HG03354 (cell line): ENCODE data around the gene SASS6.
A peak's percentile ranks its signal among the peaks of the same experiment; 100 is the strongest.

ENCODE experiments used
- ATAC-seq: cut with Tn5 transposase; IDR thresholded peaks from one replicate; pipeline ENCODE4 v1.9.1; 2021; ENCODE audit warnings: mild to moderate bottlenecking; ENCODE audit not compliant: unreplicated experiment, poor library complexity, severe bottlenecking

The SASS6 gene

DNA sequence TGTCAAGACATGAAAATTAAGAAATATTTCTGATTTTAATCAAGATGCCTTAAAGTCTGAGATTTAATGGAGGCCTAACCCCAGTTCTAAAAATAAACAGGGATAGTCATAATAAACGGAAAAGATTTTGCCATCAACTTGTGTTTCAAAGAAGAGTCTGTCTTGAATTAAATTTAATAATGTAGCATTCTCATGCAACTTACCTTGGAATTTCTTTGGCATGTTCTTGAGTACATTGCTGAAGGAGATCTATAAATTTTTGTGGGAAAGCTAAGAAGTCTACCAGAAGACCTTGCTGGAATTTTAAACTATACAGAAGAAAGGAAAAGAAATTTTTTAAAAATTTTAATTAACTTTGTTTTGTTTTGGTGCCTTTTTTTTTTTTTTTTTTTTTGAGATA, 10.6 kb downstream of the SASS6 start:
- no peak for ATAC-seq

DNA sequence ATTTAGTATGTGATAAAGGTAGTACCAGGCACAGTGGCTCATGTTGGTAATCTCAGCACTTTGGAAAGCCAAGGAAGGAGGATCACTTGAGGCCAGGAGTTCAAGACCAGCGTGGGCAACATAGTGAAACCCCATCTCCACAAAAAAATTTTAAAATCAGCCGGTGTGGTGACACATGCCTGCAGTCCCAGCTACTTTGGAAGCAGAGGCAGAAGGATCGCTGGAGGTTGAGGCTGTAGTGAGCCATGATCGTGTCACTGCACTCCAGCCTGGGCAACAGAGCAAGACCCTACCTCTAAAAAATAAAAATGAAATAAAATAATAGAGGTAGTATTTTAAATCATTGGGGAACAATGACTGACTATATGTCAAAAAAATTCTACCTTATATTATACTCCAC, 17.2 kb downstream of the SASS6 start:
- no peak for ATAC-seq

DNA sequence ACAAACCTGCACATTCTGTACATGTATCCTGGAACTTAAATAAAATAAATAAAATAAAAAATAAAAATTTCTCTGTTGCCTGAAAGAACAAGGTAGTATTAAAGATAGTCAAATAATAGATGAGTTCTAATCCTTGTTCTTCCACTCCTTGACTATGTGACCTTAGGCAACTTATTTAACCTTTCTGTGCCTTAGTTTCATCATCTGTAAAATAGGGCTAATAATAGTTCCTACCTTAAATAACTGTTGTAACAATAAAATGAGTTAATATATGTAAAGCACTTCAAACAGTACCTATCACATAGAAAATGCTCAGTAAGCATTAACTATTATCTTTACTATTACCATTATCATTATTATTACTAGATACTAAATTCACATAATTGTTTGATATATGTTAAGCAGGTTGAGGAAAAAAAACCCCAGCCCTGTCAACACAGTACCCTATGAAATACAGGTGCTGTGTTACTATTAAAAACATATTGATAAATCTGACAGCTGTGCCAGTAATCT, 23.1 kb downstream of the SASS6 start:
- no peak for ATAC-seq

DNA sequence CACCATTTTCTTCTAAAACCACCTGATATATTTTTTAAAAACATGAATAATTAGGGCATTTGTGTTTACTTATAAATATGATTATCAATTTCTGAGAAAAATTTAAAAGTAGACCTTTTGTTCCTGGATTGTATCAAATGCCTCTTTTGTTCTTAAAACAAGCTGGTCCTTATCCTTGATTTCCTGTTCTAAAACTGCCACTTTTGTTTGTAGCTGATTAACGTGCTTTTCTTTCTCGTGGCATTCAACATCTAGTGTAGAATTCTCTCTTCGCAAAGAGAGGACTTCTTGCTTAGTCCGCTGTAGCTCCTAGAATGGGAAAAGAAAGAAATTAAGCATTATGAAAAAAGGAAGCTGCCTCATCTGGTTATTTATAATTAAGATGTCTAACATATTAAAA, 25.0 kb downstream of the SASS6 start:
- ATAC-seq = no peak

DNA sequence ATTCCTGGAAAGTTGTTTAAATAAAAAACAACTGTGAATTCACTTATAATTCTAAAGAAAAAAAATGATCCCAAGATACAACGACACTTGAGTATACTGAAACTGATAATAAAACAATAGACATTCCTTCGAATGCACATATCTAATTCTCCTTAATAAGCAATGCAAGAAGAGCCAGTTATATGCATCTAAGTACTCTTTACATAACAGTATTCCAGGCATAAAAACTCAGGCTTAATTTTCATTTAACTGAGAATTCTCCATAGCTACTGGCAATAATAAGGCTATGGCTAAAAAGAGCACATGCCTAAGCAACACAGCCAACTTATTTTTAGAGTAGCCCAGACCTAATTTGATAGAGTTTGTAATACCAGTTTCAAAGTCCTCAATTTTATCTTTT, 31.2 kb downstream of the SASS6 start:
- ATAC-seq = no peak

DNA sequence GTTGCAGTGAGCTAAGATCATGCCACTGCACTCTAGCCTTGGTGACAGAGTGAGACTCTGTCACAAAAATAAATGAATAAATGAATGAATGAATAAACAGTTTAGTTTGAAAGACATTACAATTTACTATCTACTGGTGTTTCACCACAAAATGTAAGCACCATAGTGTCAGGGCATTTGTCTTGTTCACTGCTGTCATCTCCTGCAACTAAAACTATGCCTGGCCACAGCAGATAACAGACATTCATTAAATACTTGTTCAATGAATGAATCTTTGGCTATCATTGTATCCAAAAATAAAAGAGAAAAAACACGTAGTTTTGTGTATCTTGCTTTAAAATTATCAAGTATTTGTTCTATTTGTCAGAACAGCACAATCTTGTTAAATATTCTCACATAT, 32.5 kb downstream of the SASS6 start:
- ATAC-seq = no peak

DNA sequence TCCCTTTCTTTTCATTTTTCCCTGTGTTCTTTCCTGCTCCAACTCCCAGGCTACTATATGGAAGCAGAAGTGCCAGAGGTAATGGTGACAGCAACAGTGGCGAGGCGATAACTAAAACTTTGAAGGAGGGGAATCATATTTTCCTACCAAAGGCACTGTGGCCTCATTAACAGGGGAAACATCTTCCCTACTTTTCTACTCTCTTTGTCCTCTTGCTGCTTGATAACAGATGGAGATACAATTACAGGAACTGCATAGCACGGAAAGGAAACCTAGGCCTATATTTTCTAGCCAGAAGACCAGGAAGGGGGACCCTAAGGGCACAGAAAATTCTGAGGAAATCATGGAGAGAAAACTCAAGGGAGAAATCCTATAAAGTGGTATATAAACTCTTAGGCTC, 42.3 kb downstream of the SASS6 start:
- no peak for ATAC-seq

DNA sequence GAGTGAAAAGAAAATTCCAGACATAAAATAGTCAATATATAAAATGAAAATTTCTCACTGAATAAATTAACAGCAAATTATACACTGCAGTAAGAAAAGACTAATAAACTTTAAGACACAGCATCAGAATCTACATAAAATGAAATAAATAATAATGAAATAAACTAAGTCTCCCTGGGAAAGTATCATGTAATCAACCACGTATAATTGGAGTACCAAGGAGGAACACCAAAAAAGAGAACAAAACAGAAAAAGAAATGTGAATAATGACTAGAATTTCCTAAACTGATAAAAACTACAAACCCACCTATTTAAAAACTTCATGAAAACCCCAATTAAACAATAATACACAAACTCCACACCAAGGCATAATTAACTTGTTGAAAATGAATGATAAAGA, 43.6 kb downstream of the SASS6 start:
- no peak for ATAC-seq

DNA sequence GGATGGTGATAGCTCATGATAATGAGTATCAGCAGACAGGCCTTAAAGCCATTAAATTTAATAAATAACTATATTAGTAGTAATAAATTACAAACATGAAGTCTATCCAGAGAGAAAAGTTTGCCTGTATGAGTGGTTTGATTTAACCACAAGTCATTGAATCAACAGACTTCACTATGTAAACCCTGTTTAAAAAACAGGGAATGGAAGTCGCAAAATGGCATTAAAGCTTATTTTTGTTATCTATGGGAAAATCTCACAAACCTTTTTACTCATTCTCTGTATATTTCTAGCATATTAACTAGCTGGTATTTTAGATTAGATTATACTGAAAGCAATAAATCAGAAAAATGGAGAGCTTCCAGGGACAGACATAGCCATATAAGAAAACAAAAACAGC, 45.3 kb downstream of the SASS6 start:
- no peak for ATAC-seq

DNA sequence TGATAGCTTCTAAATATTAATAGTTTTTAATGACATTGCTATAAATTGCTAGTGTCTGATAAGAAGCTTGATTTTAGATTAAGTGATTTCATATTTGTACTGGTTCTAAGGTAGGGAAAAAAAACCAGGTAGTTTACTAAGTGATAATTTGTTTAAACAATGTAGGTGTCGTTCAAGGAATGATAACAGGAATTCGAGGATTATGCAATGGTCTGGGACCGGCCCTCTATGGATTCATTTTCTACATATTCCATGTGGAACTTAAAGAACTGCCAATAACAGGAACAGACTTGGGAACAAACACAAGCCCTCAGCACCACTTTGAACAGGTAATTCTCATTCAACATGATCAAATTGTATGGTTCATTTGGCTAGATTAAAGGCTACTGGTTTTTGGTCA, 52.4 kb downstream of the SASS6 start:
- no peak for ATAC-seq

DNA sequence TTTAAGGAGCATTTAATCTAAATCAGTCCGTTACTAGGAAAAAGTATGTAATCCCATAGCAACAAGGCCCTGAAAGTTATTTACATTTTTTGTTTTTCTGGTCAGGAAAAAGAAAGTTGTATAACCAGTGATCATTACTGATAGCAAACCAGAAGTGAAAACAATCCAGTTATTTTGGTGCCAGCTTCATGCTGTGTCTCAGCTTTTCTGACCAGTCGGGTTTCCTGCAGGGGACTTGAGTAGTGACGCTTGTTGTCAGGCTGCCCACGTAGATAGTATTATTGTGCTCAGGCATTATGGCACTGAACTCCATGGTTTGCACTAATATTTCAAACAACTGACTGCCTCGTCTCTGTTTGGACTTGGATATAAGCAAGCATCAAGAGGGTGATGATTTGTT, 55.2 kb downstream of the SASS6 start:
- peak; percentile 79 for ATAC-seq

DNA sequence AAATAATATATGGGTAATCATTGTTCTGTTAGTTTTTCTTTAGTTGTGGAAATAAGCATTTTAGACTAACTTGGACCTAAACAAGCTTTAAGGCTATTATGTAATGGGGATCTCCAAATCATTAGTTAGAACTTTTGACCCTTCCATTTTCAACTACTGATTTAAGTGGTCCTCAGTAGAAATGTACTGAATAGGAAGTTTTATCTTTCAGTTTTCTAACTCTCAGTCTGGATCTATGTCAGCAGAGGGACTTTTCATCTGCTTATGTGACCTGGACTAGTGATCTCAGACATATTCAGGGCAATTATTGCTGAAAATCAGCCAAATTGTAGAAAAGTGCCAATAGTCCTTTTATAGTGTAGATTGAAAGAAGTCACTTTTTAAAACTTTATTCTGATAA, 56.0 kb downstream of the SASS6 start:
- peak; percentile 83 for ATAC-seq

DNA sequence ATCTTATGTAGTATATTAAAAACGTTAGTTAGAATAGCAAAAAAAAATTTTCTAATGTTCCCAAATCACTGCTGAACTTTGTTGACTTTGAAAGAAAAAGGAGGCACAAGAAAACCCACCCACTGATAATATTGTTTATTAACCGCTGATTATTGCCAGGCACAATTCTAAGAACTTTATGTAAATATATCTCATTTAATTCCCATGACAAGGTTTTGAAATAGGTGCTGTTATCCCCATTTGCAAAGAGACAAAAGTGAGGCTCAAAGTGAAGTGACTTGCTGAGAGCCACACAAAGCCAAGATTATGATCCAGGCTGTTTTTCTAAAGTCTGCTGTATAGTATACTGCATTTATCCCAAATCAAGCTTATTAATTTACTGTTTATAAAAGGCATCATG, 56.4 kb downstream of the SASS6 start:
- peak; percentile 11 for ATAC-seq

DNA sequence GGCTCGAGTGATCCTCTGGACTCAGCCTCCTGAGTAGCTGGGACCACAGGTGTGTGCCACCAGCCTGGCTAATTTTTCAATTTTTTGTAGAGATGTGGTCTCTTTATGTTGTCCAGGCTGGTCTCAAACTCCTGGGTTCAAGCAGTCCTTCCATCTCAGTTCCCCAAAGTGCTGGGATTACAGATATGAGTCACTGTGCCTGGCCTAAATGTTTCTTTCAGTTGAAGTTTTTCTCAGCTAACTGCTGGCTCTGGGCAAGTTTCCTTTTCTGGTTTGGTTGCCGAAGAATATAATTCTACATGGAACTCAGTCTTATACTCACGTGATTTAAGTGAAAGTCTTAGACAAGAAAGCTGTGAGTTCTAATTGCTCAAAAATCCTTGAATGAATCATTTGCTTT, 57.0 kb downstream of the SASS6 start:
- ATAC-seq = no peak

DNA sequence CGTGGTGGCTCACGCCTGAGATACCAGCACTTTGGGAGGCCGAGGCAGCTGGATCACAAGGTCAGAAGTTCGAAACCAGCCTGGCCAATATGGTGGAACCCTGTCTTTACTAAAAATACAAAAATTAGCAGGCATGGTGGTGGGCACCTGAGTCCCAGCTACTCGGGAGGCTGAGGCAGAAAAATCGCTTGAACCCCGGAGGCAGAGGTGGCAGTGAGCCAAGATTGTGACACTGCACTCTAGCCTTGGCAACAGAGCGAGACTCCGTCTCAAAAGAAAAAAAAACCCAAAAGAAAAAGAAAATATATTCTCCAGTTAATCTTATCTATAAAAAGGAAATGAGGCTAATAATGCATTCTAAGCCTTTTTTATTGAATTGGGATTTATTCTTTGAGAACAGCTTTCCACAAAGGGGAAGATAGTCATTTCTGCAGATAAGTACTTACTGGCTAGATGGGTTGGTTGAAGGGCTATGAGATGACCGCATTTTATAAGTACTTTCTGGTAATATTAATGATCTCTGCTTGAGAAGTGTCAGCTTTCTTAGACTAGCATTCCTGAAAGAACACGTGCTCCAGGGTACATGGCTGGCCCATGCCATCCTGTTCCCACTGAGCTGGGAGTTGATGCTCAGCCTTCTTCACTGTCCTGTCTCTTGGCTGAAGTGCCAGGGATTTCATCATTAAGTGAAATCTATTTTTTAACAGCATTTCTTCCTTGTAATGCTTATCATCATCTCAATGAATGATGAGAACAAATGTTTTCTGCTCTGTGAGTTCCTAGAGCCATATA, 57.9 kb downstream of the SASS6 start:
- no peak for ATAC-seq

DNA sequence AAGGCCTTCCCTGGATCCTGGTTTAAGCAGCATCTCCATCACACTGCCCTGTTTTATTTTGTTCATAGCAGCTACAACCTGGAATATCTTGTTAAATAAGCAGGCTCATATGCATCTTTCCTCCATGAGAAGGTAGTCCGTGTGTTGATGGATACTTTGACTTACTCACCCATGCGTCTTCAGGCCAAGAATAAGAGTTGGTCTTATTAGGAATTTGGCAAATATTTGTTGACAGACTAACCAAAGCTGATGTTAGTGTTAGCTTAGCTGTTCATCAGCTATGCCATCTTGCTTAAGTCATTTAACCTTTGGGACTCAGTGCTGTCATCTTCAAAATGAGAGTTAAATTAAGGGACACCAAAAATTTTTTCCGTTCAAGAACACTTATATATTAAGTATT, 59.2 kb downstream of the SASS6 start:
- ATAC-seq = no peak

DNA sequence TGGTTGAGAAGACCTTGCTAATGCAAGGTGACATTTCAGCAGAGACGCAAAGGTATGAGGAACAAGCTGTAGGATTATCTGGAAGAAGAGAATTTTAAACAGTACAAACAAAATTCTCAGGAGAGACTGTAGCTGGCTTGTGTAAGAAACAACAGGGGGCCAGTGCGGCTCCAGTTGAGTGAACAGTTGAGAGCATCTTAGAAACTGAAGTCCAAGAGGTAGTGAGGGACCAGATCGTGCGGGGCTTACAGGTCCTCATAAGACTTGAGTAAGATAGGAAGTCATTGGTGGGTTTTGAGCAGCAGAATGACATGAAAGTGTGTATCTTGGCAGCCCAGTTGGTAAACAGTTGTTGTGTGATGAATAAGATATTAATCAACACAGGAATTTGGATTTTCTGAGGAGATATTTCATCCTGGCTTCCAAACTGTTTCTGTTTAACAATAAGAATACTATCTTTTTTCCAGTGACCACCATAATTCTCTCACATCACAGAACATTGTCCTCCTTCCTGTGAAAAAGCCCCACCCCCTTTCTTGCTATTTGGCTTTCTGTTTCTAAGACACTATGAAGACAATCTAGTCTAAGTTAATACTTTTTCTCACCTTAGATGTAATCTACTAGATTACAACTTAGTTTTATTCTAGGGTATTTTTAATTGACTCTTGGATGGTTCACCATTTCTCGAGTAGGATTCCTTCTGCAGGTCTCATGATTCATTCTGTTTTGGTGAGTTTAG, 62.4 kb downstream of the SASS6 start:
- no peak for ATAC-seq

DNA sequence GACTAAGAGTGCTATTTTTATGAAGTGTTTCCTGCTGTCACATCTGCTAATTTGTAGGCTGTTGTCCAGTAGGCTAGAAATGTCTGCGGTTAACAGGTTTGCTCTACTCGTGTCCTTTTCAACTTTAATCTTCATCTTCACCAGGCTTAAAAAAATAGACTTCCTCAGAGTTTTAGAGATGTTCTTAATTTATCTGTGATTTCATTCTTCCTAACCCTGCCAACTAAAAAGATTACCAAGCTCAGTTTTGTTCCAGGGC, 66.8 kb downstream of the SASS6 start:
- no peak for ATAC-seq

DNA sequence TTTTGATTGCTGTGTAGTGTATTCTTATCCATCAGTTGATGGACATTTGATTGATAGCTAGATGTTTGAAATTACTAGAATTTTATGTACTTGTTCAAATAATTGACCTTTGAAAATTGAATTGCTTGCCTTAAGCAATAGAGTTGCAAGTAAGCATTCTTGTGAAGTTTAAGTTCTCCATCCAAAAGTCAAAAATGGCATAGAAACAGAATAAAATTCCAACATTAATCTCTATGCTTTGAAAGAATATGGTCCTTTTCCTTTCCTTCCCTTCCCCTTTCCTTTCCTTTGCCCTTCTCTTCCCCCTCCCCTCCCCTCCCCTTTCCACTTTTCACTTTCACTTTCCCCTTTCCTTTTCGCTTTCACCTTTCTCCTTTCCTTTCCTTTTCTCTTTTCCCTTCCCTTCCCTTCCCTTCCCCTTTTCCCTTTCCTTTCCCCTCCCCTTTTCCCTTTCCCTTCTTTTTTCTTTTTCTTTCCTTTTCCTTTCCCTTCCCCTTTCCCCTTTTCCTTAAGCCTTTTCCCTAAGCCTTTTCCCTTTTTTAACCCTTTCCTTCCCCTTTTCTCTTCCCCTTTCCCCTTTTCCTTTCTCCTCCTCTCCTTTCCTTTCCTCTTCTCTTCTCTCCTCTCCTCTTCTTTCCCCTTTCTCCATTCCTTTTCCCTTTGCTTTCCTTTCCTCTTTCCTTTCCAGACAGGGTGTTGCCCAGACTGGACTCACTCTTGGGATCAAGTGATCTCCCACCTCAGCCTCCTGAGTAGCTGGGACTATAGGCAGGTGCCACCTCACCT, 67.4 kb downstream of the SASS6 start:
- ATAC-seq = no peak

DNA sequence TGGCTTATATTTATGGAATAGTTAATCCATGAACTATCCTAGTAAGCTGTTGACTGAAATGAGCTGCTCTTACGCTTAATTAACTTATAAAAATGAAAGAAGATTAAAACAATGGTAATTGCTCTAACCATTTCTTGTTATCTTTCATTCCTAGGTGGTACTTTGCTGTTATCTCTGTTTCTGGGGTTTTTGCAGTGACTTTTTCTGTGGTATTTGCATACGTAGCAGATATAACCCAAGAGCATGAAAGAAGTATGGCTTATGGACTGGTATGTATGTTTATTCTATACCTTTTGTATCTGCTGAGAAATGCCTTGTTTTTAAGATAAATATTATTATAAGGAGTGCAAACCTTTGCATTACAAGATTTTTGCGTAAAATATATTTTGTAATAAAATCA, 71.0 kb downstream of the SASS6 start:
- no peak for ATAC-seq

DNA sequence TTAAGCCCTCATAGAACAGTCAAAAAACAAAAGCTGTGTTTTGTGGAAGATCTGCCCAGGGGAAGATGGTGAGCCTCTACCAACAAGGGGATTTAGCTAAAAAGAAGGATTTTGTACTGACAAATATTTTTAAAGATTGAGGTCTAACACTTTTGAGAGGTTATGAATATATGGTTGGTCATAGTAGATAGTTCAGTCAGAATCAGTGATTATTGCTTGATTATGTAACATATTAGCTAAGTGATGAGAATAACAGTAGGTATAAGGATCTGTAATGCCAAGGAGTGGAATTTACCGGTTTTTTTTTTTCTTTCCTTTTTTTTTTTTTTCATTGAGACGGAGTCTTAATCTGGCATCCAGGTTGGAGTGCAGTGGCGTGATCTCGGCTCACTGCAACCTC, 79.0 kb downstream of the SASS6 start:
- ATAC-seq = no peak
